T1000 (cell line): ENCODE results near the gene CDKAL1.
"Not testable (repeated sequence)": the region's sequence is repeated elsewhere in the genome, so short reads cannot be mapped to it uniquely, and the experiment has no call there.

ENCODE experiments used
- DNase-seq: peaks from one replicate; lab custom pipeline; 2025; ENCODE audit warnings: mixed read lengths; lab: John Stamatoyannopoulos, UW

The CDKAL1 gene

DNA sequence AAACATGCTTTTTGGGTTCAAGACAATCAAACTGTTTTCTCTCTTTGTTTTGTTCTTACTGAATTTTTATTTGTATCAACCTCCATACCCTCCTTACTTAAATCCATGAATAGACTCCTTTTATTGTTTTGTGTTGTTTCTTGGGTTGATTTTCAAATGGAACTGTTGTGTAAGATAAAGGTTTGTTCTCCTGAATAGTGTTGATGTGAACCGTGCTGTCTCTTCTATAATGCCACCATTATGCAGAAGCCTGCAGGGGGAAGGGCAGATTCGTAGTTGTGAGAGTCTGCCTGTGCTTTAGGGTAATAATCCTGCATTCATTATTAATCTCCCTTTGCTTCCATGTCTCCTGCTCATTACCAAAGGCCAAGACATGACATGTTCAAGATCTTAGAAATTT, 105.9 kb downstream of the CDKAL1 start:
- DNase-seq: no peak

GRCh38 chr6:20642441-20642840, 108.2 kb downstream of the CDKAL1 start:
- no peak for DNase-seq

DNA sequence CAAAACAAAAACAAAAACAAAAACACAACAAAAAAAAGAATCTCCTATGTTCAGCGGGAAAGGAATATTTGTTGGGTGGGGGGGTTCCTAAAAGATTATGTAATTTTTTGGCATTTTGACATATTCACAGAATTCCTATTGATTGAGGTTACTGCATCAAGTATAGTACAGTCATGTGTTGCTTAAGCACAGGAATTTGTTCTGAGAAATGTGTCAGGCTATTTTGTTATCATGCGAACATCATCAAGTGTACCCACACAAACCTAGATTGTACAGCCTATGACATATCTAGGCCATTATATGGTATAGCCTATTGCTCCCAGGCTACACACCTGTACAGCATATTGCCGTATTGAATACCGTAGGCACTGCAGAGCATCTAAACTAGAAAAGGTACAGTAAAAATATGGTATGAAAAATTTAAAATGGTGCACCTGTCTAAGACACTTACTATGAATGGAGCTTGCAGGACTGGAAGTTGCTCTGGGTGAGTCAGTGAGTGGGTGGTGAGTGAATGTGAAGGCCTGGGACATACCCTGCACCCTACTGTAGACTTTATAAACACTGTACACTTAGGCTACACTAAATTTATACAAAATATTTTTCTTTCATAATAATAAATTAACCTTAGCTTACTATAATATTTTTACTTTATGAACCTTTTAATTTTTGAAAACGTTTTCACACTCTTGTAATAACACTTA, 110.6 kb downstream of the CDKAL1 start:
- no peak for DNase-seq

- DNase-seq: not testable (repeated sequence)
These were observed 111.3 kb downstream of the CDKAL1 start for GRCh38 chr6:20645572-20645971.

DNA sequence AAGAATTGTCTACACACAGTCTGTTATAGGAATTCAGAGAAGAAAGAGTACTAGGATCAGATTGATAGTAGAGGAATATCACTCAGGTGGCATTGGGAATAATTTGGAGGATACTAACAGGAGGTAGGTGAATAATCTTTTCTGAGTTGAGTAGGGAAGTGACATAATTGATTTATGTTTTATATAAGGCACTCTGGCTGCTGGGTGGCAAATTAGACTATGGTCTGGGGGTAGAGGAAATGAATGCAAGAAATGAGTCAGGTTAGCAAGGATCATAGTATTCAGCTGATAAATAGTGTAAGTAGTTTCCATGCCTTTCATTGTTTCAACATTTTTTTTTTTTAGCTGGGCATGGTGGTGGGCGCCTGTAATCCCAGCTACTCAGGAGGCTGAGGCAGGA, 113.3 kb downstream of the CDKAL1 start:
- DNase-seq: no peak

- not testable (repeated sequence) for DNase-seq
These were observed 115.6 kb downstream of the CDKAL1 start for GRCh38 chr6:20649696-20650470.

- no peak for DNase-seq
These were observed 118.2 kb downstream of the CDKAL1 start for GRCh38 chr6:20652299-20653084.

GRCh38 chr6:20653085-20653479, 118.8 kb downstream of the CDKAL1 start:
- no peak for DNase-seq

DNA sequence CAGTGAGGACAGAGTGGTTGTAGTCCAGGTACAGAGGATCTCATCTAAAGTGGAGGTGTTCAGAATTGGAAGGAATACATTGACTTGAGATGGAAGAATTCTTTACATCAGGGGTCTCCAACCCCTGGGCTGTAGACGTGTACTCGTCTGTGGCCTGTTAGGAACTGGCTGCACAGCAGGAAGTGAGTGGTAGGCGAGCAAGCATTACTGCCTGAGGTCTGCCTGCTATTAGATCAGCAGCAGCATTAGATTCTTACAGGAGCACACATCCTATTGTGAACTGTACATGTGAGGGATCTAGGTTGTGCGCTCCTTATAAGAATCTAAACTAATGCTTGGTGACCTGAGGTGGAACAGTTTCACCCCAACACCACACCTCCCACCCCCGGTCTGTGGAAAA, 121.1 kb downstream of the CDKAL1 start:
- DNase-seq: no peak

DNA sequence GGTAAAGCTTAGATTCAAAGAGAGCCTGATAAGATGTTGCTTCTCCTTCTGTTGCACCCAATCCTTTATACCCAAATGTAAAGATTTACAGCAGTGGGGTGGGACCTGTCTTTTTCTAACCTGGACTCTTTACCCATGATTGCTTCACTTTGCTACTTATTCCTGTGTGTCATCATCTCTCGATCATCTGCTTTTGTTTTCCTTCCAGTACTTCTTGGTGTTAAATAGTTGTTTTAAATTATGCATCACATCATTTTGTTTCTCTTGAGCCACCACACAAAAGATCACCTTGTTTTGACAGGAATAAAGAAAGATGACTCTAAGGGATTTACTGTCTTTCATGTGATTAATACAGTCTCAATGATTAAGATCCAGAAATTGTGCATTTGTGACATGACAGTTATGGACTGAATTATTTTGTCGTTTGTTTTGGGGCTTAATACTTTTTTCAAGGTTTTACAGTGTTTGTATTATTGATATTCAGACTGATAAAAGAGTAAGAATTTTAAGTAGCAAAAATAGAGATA, 123.1 kb downstream of the CDKAL1 start:
- DNase-seq: no peak

DNA sequence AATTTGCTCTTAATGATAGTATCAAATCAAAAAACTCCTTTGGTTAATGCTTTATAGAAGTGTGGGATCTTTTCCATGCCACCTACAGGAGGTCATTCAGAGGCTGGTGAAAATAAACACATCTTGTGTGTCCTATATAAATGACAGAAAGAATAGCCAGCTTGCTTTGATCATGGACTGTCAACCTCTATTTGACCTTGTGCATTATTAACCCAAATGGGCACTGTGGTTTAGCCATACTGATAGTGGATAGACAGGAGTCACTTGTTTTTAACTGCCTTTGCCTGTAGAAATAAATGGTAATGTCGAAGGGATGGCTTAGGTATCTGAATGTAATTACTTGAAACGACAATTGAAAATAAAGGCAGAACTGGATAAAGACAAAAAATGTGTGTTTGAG, 123.8 kb downstream of the CDKAL1 start:
- DNase-seq: no peak

DNA sequence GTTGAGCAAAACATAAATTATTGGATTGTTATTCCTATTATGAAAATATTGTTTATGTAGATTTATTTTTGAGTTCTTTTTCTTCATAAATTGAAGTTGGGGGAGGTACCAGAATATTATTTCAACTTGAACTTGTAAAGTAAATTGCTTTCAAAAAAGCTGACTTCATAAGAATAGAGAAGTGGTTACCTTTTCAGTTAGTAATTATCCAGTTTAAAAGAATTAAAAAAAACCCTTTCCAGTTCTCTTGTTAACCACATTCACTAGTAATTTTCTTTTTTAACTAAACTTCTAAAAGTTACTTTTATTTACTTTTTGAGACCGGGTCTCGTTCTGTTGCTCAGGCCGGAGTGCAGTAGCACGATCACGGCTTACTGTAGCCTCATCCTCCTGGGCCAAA, 124.3 kb downstream of the CDKAL1 start:
- no peak for DNase-seq

DNA sequence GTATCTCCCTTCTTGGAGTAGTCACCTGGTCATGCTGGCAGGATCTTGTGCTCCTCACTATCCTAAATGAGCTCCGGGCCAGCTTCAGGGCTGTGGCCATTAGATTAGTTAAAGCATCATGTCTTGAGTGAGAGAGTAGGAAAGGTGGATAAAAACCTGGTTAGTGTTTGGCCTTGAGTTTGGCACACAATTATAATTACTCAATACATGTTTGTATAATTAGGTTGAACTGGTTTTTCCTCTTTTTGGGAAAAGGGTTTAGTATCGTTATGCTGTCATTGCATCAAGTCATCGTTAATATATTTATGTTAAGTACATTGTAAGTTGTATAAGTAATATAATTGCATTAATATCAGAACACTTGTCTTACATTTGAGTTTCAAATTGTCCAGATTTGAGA, 126.3 kb downstream of the CDKAL1 start:
- DNase-seq: no peak

DNA sequence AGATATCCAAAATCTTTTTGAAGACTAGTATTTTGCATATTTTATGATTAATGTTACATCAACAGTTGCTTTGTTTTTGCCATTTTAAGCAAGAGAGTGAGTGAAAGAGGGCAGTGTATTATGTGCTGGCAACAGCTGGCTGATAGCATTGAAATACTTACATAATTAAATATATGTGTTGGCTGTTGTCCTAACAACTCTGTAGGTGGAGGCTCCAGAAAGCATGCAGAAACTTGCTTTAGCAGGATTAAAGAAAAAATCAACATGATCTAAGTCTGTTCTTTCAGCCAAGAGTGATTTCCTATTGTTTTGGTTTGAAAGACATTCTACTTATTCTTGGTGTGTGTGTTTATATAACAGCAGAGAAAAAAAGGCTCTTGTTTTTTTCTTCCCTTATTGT, 127.5 kb downstream of the CDKAL1 start:
- DNase-seq: no peak

DNA sequence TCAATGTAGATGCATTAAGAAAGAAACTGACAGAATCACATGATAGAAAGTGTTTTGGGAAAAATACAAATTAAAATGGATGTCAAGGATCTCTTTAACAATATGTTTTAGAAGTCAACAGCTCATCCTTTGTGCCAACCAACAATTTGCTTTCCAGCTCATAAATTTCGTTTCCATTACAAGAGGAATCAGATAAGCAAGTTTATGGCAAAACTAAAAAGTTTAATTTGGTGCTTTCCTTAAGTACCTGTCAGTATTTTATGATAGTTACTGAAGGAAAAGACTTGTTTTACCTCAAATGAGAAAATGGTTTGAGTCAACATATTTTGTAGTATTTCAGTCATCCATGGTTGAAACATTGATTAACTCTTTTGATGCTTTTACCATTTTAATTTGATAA, 130.0 kb downstream of the CDKAL1 start:
- no peak for DNase-seq

- no peak for DNase-seq
These were observed 131.0 kb downstream of the CDKAL1 start for GRCh38 chr6:20665290-20665689.

- DNase-seq: no peak
These were observed 135.5 kb downstream of the CDKAL1 start for GRCh38 chr6:20669571-20670314.

GRCh38 chr6:20670750-20671149, 136.5 kb downstream of the CDKAL1 start:
- no peak for DNase-seq

- no peak for DNase-seq
These were observed 137.8 kb downstream of the CDKAL1 start for GRCh38 chr6:20672038-20672437.

GRCh38 chr6:20673458-20673857, 139.2 kb downstream of the CDKAL1 start:
- DNase-seq: no peak

- no peak for DNase-seq
These were observed 140.4 kb downstream of the CDKAL1 start for GRCh38 chr6:20674664-20675063.

DNA sequence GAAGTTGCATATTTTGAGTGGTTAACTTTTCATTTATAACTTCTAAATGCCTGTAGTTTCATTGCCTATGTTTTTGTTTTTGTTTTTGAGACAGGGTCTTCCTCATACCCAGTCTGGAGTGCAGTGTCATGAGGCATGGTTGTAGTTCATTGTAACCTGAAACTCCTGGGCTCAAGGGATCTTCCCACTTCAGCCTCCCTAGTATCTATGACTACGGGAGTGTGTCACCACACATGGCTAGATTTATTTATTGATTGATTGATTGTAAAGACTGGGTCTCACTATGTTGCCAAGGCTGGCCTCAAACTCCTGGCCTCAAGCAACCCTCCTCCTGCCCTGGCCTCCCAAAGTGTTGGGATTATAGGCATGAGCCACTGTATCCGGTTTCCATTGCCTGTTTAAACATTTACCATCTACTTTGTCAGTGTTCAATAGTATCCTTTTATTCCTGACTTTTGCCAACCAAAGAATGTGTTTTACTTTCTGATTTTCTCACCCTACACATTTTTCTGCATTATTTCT, 144.6 kb downstream of the CDKAL1 start:
- no peak for DNase-seq
